ENCODE data around the gene GRWD1. TPM values are rescaled to one million over a fixed set of nuclear protein-coding genes. Genes with fewer than 3 reads are reported as not detected.

Gene GRWD1
- total RNA-seq, 1 experiment from 2014 or later = 64.8 TPM

GRCh38 chr19:48469289-48469881 lies 23.6 kb downstream of the GRWD1 start, which contains the start of gene CYTH2:
CYTH2 (plus strand) TSS chr19:48469369; CDS start chr19:48469508, 139 bp downstream.
- Histone ChIP-seq H3K4me1 (ENCODE audit: control insufficient read depth in 1 of 2, insufficient read depth in 2 of 2, low read length in 2 of 2) (peaks cover 11 to 25% of the 10 kb centered on the region in 2 experiments), H3K9me2 (ENCODE audit: insufficient read depth) (no peaks in the 10 kb centered on the region), H4K20me1 (ENCODE audit: insufficient read depth) (no peaks in the 10 kb centered on the region), H3K9me3 (ENCODE audit: control insufficient read depth in 1 of 2, insufficient read depth in 1 of 2, low read depth in 1 of 2, low read length in 2 of 2) (no peaks in the 10 kb centered on the region), H3K27me3 (ENCODE audit: insufficient read depth, low read length) (no peaks in the 10 kb centered on the region), H2AFZ (ENCODE audit: low read depth, low read length, poor library complexity, severe bottlenecking) (no peak within 1 kb of the TSS), H3K4me2 (ENCODE audit: low read length) (peak within 1 kb of the TSS; percentile 93), H3K79me2 (ENCODE audit: insufficient read depth, low read length) (peaks cover 18% of the 10 kb centered on the region), H3K27ac (ENCODE audit: low read depth, low read length) (peak within 1 kb of the TSS; percentile 94), H3K4me3 (replicated peaks in 1 of 2; ENCODE audit: low read depth in 1 of 2, low read length in 2 of 2) (peak within 1 kb of the TSS; percentile 88 to 90), H3K36me3 (ENCODE audit: control insufficient read depth in 1 of 2, insufficient read depth in 2 of 2, low read length in 2 of 2) (peaks cover 27 to 31% of the 10 kb centered on the region in 2 experiments), H3K9ac (ENCODE audit: low read length) (peak within 1 kb of the TSS; percentile 96)
- intact Hi-C loops (cut with micrococcal nuclease) = loop anchor here (2.0 kb wide), 1 partner anchor 19 kb away; no protein-coding TSS in a partner anchor
- CTCF ChIA-PET = interaction anchor here (1.1 to 1.5 kb wide), 2 partner anchors 20 to 115 kb away, joined by 3 to 6 read pairs; no protein-coding TSS in a partner anchor
- TSS peak; percentile 46 for BruUV-seq (replicated peaks)
- DNase-seq (ENCODE audit: low read depth, low spot score) (no peak), ATAC-seq (peak; percentile 70)
- RAD21 ChIA-PET (ENCODE audit: low non-redundant PET in 1 of 2, low total read pairs in 2 of 2, uncharacterized antibody in 2 of 2, unreplicated experiment in 2 of 2) = no interaction called here
- TF ChIP-seq ZFX (IDR thresholded peaks at IDR 0.05) = 0 out of 2 replicates have a peak, but pooled peaks have one; percentile 50
- no peak for TF ChIP-seq EZH2 (IDR thresholded peaks at IDR 0.05)
- no peak for TF ChIP-seq CTCF (IDR thresholded peaks at IDR 0.05 in 2 of 3, conservative IDR thresholded peaks at IDR 0.05 in 1 of 3; ENCODE audit: borderline replicate concordance in 1 of 3, insufficient read depth in 1 of 3, low read depth in 2 of 3, low read length in 2 of 3)
- no peak for TF ChIP-seq MAX (IDR thresholded peaks at IDR 0.05)
- no peak for TF ChIP-seq ZBTB33 (IDR thresholded peaks at IDR 0.05; ENCODE audit: extremely low read depth, insufficient replicate concordance, low read length)
- TF ChIP-seq RAD21 (IDR thresholded peaks at IDR 0.05; ENCODE audit: low read depth) = no peak
- TF ChIP-seq CEBPB (IDR thresholded peaks at IDR 0.05; ENCODE audit: low read depth) = no peak
- peak; percentile 77 for TF ChIP-seq POLR2AphosphoS5 (IDR thresholded peaks at IDR 0.05; ENCODE audit: low read depth, low read length)
- TF ChIP-seq SIN3A (IDR thresholded peaks at IDR 0.05; ENCODE audit: low read depth) = no peak
- TF ChIP-seq FOSL1 (IDR thresholded peaks at IDR 0.05; ENCODE audit: low read depth) = no peak
- TF ChIP-seq ZNF274 (IDR thresholded peaks at IDR 0.05; ENCODE audit: low read depth, low read length) = no peak
- TF ChIP-seq TCF7L2 (IDR thresholded peaks at IDR 0.05; ENCODE audit: borderline replicate concordance, extremely low read depth, insufficient read depth, insufficient read length) = no peak
- TF ChIP-seq CBX3 (IDR thresholded peaks at IDR 0.05; ENCODE audit: low read depth) = no peak
- TF ChIP-seq JUND (IDR thresholded peaks at IDR 0.05) = no peak
- TF ChIP-seq YY1 (IDR thresholded peaks at IDR 0.05; ENCODE audit: extremely low read depth, insufficient replicate concordance, low read depth, low read length) = peak; percentile 41
- no peak for TF ChIP-seq ATF3 (IDR thresholded peaks at IDR 0.05)
- POLR2A ChIA-PET = interaction anchor here (1.3 kb wide), 1 partner anchor 18 kb away, joined by 6 read pairs; no protein-coding TSS in a partner anchor
